Measurements from ENCODE around the gene COPS9.

The COPS9 gene

DNA sequence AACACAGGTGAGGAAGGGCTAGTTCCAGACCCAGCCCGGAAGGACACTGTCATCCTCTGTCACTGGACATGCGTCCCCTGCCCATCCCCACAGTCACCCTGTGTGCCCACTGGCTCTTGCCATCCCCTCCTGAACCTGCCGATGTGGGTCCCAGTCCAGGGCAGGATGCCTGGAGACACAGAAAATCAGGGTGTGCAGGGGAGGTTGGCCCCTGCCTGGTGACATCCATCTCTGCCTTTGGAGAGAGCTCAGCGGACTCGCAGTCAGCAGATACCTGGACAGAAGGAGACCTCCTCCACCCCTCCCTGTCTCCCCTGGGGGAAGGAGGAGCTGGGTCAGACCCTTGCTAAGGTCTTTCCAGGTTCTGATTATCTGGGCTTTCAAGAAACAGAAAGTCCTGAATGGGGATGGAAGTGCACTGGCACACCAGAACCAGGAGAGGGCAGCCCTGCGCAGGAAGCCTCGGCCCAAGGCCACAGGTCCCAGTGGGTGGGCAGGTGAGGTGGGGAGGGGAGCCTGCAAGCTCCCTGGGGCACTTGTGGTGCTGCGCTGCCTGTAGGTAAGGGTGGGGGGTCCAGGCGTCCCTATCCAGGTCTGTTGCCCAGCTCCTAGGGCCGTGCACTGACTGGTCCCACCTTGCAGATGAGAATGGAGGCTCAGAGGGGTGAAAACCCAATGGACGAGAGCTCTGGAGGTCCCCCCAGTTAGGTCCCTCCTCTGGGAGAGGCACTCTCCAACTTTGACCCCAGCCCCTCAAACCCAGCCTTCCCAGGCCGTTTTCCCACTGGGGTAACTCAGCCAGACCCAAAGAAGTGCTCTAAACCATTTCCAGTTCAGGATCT lies 14.1 kb upstream of the COPS9 start:
- H3K27ac ChIP-seq, result no peak overlapping the region
- ChIA-PET CTCF (interaction anchor here (0.6 to 1.5 kb wide), 8 partner anchors 10 to 289 kb away, joined by 3 to 6 read pairs (median 4); partner anchors contain the start of genes OR6B3 and OTOS), POLR2A (ENCODE audit: low non-redundant PET) (no interaction called here)
- TF ChIP-seq, protein P1, sequence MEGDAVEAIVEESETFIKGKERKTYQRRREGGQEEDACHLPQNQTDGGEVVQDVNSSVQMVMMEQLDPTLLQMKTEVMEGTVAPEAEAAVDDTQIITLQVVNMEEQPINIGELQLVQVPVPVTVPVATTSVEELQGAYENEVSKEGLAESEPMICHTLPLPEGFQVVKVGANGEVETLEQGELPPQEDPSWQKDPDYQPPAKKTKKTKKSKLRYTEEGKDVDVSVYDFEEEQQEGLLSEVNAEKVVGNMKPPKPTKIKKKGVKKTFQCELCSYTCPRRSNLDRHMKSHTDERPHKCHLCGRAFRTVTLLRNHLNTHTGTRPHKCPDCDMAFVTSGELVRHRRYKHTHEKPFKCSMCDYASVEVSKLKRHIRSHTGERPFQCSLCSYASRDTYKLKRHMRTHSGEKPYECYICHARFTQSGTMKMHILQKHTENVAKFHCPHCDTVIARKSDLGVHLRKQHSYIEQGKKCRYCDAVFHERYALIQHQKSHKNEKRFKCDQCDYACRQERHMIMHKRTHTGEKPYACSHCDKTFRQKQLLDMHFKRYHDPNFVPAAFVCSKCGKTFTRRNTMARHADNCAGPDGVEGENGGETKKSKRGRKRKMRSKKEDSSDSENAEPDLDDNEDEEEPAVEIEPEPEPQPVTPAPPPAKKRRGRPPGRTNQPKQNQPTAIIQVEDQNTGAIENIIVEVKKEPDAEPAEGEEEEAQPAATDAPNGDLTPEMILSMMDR (conservative IDR thresholded peaks at IDR 0.05; ENCODE audit: low read depth), result peak; percentile 80
- DNase-seq (ENCODE audit: low spot score), result peak; percentile 65

DNA sequence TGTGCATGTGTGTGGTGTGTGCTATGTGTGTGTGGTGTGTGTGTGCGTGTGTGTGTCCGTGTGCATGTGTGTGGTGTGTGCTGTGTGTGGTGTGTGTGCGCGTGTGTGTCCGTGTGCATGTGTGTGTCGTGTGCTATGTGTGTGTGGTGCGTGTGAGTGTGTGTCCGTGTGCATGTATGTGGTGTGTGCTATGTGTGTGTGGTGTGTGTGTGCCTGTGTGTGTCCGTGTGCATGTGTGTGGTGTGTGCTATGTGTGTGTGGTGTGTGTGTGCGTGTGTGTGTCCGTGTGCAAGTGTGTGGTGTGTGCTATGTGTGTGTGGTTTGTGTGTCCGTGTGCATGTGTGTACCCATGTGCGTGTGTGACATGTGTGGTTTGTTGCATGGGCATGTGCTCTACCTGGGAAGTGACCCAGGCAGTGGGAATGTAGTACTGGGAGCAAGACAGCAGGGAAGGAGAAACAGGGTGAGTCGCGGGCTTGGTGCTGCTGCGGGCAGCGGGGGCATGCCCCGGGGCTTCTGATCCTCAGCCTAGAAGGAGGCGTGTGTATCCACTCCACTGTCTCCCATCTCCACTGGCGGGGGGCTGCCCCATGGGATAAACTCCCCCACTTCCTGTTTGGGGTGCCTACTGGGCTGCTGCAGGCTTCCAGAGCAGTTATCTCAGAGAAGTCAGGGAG lies 11.9 kb upstream of the COPS9 start:
- H3K27ac ChIP-seq, result no peak overlapping the region
- POLR2A ChIA-PET (ENCODE audit: low non-redundant PET), result no interaction called here
- no peak for DNase-seq (ENCODE audit: low spot score)
- CTCF ChIA-PET, result interaction anchor here (0.7 to 0.8 kb wide), 2 partner anchors 55 to 693 kb away, joined by 3 read pairs; no protein-coding TSS in a partner anchor
- TF ChIP-seq, protein P1 (conservative IDR thresholded peaks at IDR 0.05; ENCODE audit: low read depth), result no peak

DNA sequence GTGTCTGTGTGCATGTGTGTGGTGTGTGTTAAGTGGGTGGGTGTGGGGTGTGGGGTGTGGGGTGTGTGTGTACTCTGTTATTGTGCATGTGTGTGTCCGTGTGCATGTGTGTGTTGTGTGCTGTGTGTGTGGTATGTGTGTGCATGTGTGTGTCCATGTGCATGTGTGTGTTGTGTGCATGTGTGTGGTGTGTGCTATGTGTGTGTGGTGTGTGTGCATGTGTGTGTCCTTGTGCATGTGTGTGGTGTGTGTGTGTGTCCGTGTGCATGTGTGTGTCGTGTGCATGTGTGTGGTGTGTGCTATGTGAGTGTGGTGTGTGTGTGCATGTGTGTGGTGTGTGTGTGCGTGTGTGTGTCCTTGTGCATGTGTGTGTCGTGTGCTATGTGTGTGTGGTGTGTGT lies 11.3 kb upstream of the COPS9 start:
- TF ChIP-seq, protein P1 (conservative IDR thresholded peaks at IDR 0.05; ENCODE audit: low read depth), result no peak
- no peak for DNase-seq (ENCODE audit: low spot score)
- POLR2A ChIA-PET (ENCODE audit: low non-redundant PET), result no interaction called here
- CTCF ChIA-PET, result no interaction called here
- H3K27ac ChIP-seq, result no peak overlapping the region

DNA sequence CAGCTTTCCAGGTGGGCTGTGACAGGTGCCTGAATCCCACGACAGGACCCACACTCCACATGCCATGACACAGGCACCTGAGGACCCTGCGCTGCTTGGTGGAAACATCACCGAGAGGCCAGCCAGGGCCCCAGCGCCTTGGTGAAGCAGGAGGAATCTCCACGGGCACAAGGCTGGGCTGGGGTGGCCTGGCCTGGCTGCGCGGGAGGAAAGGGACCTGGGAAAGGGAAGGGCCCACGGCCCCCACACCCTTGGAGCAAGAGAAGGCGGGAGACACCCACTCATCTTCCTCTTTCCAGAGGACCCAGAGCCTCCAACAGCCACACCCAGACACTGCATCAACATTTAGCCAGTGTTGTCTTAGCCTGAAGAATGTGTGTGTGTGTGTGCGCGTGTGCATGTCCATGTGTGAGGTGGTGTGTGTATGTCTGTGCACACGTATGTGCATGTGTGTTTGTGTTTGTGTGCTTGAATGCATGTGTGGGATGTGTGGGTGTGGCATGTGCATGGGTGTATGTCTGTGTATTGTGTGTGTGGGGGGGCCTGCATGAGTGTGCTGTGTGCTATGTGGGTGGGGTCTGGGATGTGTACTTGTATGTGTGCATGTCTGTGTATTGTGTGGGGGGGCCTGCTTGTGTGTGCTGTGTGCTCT lies 10.6 kb upstream of the COPS9 start:
- ChIA-PET CTCF (interaction anchor here (7.3 kb wide), 1 partner anchor 86 kb away, joined by 67 read pairs; no protein-coding TSS in a partner anchor), POLR2A (ENCODE audit: low non-redundant PET) (no interaction called here)
- DNase-seq (ENCODE audit: low spot score), result no peak
- TF ChIP-seq, protein P1 (conservative IDR thresholded peaks at IDR 0.05; ENCODE audit: low read depth), result no peak
- H3K27ac ChIP-seq, result no peak overlapping the region

DNA sequence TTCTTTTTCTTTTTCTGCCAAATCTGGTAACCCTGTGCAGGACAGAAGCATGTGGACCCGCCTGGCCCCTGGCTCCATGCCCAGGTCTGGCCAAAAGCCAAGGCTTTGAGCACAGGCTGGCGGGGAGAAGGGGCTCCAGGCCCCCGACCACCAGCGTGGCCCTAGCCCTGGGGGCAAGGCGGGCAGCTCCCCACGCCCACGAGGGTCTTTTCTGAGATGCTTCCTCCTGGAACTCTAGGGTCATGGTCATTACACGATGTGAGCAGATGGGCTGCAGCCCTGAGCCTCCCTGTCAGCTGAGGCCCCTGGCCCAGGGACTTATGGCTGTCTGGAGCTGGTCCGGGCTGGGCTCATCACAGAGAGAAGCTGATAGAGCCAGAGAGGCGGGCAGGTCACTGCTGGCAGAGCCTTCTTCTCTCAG lies 10.0 kb upstream of the COPS9 start:
- TF ChIP-seq, protein P1 (conservative IDR thresholded peaks at IDR 0.05; ENCODE audit: low read depth), result no peak
- ChIA-PET POLR2A (ENCODE audit: low non-redundant PET) (no interaction called here), CTCF (interaction anchor here (0.9 to 7.3 kb wide), 2 partner anchors 11 to 86 kb away, joined by 3 to 67 read pairs; no protein-coding TSS in a partner anchor)
- DNase-seq (ENCODE audit: low spot score), result no peak
- H3K27ac ChIP-seq, result no peak overlapping the region

DNA sequence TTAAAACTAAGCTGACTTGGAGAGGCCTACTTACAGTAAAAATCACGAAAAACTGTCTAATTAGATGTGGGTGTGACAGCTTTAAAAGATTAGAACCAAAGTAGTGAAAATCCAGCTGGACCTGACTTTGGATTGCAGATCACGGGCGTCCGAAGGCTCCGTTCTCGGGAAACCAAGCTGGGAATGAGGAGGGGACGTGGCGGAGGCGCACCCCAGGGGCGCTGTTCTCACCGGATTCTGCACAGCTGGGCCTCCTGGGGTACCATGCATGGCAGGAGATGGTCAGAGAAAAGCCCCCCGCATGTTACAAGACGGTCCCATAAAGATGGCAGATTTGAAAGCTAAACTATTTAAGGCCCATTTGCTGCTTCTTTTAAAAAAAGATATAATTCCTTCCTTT lies 9.4 kb upstream of the COPS9 start:
- TF ChIP-seq, protein P1 (conservative IDR thresholded peaks at IDR 0.05; ENCODE audit: low read depth), result no peak
- ChIA-PET POLR2A (ENCODE audit: low non-redundant PET) (no interaction called here), CTCF (interaction anchor here (0.9 to 7.3 kb wide), 2 partner anchors 11 to 85 kb away, joined by 3 to 67 read pairs; no protein-coding TSS in a partner anchor)
- no peak for DNase-seq (ENCODE audit: low spot score)
- H3K27ac ChIP-seq, result no peak overlapping the region
